Heart left ventricle (tissue), 16 donors: Measurements from ENCODE around the gene P2RY8. TPM values are rescaled to one million over a fixed set of nuclear protein-coding genes. Genes with fewer than 3 reads are reported as not detected.

Experiments
- ATAC-seq, 4 donors: fragments of 200-7000 bp; cut with Tn5 transposase; one replicate each; pipeline ENCODE4 v1.9.1; 2020 to 2022; ENCODE audit warnings: moderate library complexity in 4 of 4, mild to moderate bottlenecking in 3 of 4, moderate number of reproducible peaks in 1 of 4
- DNase-seq, 5 donors: peaks; one replicate each; pipeline ENCODE4 v3.0.0-alpha.2; 2020
- H3K27ac ChIP-seq, 12 donors: fragments of 200-600 bp; sonication (generic) in 4 of 12; one replicate each; pipeline versions ENCODE4 v1.5.0 to v1.8.0; 2016 to 2022; ENCODE audit warnings: mild to moderate bottlenecking in 2 of 12
- H3K27me3 ChIP-seq, 9 donors: fragments of 200-600 bp; sonication (generic) in 2 of 9; one replicate each; pipeline versions ENCODE4 v1.5.1 to v1.8.0; 2016 to 2022; ENCODE audit warnings: mild to moderate bottlenecking in 3 of 9
- H3K36me3 ChIP-seq, 9 donors: fragments of 200-600 bp; sonication (generic) in 2 of 9; one replicate each; pipeline versions ENCODE4 v1.5.0 to v1.8.0; 2018 to 2022; ENCODE audit warnings: mild to moderate bottlenecking in 2 of 9
- H3K4me1 ChIP-seq, 12 donors: fragments of 200-600 bp; sonication (generic) in 4 of 12; one replicate each; pipeline versions ENCODE4 v1.5.0 to v1.8.0; 2016 to 2022; ENCODE audit warnings: mild to moderate bottlenecking in 3 of 12
- H3K4me3 ChIP-seq, 12 donors: fragments of 200-600 bp; sonication (generic) in 4 of 12; one replicate each; pipeline versions ENCODE4 v1.5.0 to v1.8.0; 2017 to 2022; ENCODE audit warnings: mild to moderate bottlenecking in 9 of 12, moderate library complexity in 4 of 12
- H3K9me3 ChIP-seq, 12 donors: fragments of 200-600 bp; sonication (generic) in 4 of 12; one replicate each; pipeline versions ENCODE4 v1.5.0 to v1.8.0; 2016 to 2022; ENCODE audit warnings: mild to moderate bottlenecking in 1 of 12
- CTCF ChIP-seq, 12 donors: fragments of 200-600 bp; sonication (generic) in 4 of 12; IDR thresholded peaks; one replicate each; pipeline versions ENCODE4 v1.5.0 to v1.8.0; 2018 to 2022; ENCODE audit warnings: antibody characterized with exemption in 12 of 12, mild to moderate bottlenecking in 5 of 12
- POLR2A ChIP-seq, 2 donors: fragments of 450-650 bp; IDR thresholded peaks; one replicate each; pipeline ENCODE4 v1.6.1; 2017; ENCODE audit warnings: antibody characterized with exemption in 2 of 2, mild to moderate bottlenecking in 2 of 2, moderate library complexity in 2 of 2
- WGBS, 4 donors: extraction: QIAGEN DNeasy Blood & Tissue Kit in 2 of 4; methylation state at CpG; one replicate each; pipeline versions ENCODE4 v1.1.5 to v1.1.7; 2013 to 2018; 5-methylcytosine and 5-hydroxymethylcytosine counted together
- intact Hi-C, 10 donors: fragments of 100-400 bp; cut with DNase I; formaldehyde crosslinking; loops; one replicate each; pipeline versions ENCODE4 v1.11.1 to v1.14.2; 2022
- polyA plus RNA-seq, 2 donors: library from polyadenylated mRNA; stranded (reverse); fragments of 200-250 nt; gene quantifications; one replicate each; pipeline ENCODE4 v1.2.3, GENCODE V29; 2013
- total RNA-seq, 9 donors: library from RNA; depleted of rRNA in 2 of 9; stranded (reverse); fragments of >200 nt in 2 of 9; fragmentation: NEBNext Ultra II Directional in 3 of 9; extraction: Animal tissue kit (Norgen Biotek cat#: 25700) in 3 of 9; gene quantifications; one replicate each; pipeline versions ENCODE4 v1.1.0 to v1.2.4, GENCODE V29; 2016 to 2023
- donor health status: ischemic (EF 13 %, LVEDD 7.1; RV severe dilation, severe dysfunction).
- donor health status: healthy with polysubstance abuse.
- donor health status: DM: no; HTN: yes; CAD: no.
- donor health status: DM: no; HTN: no; CAD: no.
- donor health status: ischemic (EF 25% LVEDD 6.9; RV normal size, moderate dysfunction).
- donor health status: ischemic (EF 25% LVEDD 5.7; RV mildly dilated, moderate dysfunction).
- donor health status: healthy.
- donor health status: DM: yes; HTN: yes; CAD: no.
- donor health status: ischemic (EF 35%, LVEDD 5.7; RV mildly dilated, moderate dysfunction).
- donor health status: nonischemic (EF 11% LVEDD 7.7; RV severe dilation, severe dysfunction).
- donor health status: DM: yes; HTN: yes; CAD: no.
- donor health status: PGD.
- donor health status: ischemic (EF 29% LVEDD 5.4; RV normal size, mild dysfunction).
- donor health status: nonischemic (EF 23%, LVEDD 6.1; RV moderate dilation, normal function).

Gene P2RY8
- total and polyA plus RNA-seq, 11 donors = 0.62 to 10.5 (median 2.3) TPM

GRCh38 chrX:1453951-1454785 lies 82.8 kb downstream of the P2RY8 start:
- Histone ChIP-seq H3K36me3 (no peaks in the 10 kb centered on the region), H3K27ac (peak overlapping the region in 10 of 12 donors; percentile 34 to 95 (median 62)), H3K9me3 (no peaks in the 10 kb centered on the region), H3K4me1 (peaks cover 0 to 25% (median 11%) of the 10 kb centered on the region in 12 donors), H3K4me3 (peak overlapping the region in 11 of 12 donors; percentile 28 to 72 (median 58)), H3K27me3 (no peaks in the 10 kb centered on the region)
- DNase-seq = peak; percentile 82 to 94 (median 84)
- peak; percentile 91 to 100 (median 97) for TF ChIP-seq CTCF (IDR thresholded peaks at IDR 0.05)
- no peak for TF ChIP-seq POLR2A (IDR thresholded peaks at IDR 0.05)
- ATAC-seq = peak; percentile 3 to 35 (median 22)
- 4 to 10% (median 5%) methylated on average over 26 to 44 of the region's 45 CpGs for WGBS, 4 donors
- intact Hi-C loops = loop anchor here in 7 of 10 donors (1.0 to 10.0 kb wide), 12 partner anchors 61 to 1361 kb away; partner anchors contain the start of genes SLC25A6 (in 5 of the 7) and AKAP17A (in 4 of the 7)

- ATAC-seq = peak in 3 of 4 donors; percentile 2 to 23 (median 7)
- peak overlapping the region in 11 of 12 donors; percentile 44 to 87 (median 66) for H3K4me3 ChIP-seq
- peaks cover 0 to 25% (median 11%) of the 10 kb centered on the region in 12 donors for H3K4me1 ChIP-seq
- WGBS, 4 donors = 0 to 7% (median 1%) methylated on average over 3 to 34 of the region's 34 CpGs
- H3K9me3 ChIP-seq = no peaks in the 10 kb centered on the region
- no peak for DNase-seq
- H3K36me3 ChIP-seq = no peaks in the 10 kb centered on the region
- intact Hi-C loops = loop anchor here in 7 of 10 donors (2.0 to 10.0 kb wide), 10 partner anchors 61 to 1361 kb away; partner anchors contain the start of genes SLC25A6 (in 5 of the 7) and AKAP17A (in 4 of the 7)
- TF ChIP-seq CTCF (IDR thresholded peaks at IDR 0.05) = no peak
- TF ChIP-seq POLR2A (IDR thresholded peaks at IDR 0.05) = no peak
- H3K27me3 ChIP-seq = no peaks in the 10 kb centered on the region
- H3K27ac ChIP-seq = peak overlapping the region; percentile 75 to 95 (median 80)
Measured at GRCh38 chrX:1453395-1453783, 83.6 kb downstream of the P2RY8 start.

GRCh38 chrX:1452516-1453394 lies 84.2 kb downstream of the P2RY8 start, which contains the start of gene ASMTL:
ASMTL (minus strand) TSS chrX:1452909; CDS start chrX:1452840, 69 bp downstream.
- H3K27me3 ChIP-seq = no peaks in the 10 kb centered on the region
- H3K27ac ChIP-seq = peak within 1 kb of the TSS; percentile 75 to 95 (median 81)
- peak within 1 kb of the TSS; percentile 33 to 99 (median 87) for H3K4me3 ChIP-seq
- no peaks in the 10 kb centered on the region for H3K9me3 ChIP-seq
- TF ChIP-seq CTCF (IDR thresholded peaks at IDR 0.05) (no peak), POLR2A (IDR thresholded peaks at IDR 0.05) (peak in 1 of 2 donors; percentile 80)
- 0 to 2% (median 1%) methylated on average over 40 to 76 of the region's 76 CpGs for WGBS, 4 donors
- intact Hi-C loops = loop anchor here in 7 of 10 donors (2.0 to 10.0 kb wide), 10 partner anchors 60 to 1362 kb away; partner anchors contain the start of genes SLC25A6 (in 5 of the 7) and AKAP17A (in 4 of the 7)
- no peaks in the 10 kb centered on the region for H3K36me3 ChIP-seq
- ATAC-seq (peak; percentile 93 to 97 (median 95)), DNase-seq (peak; percentile 99 to 100 (median 100))
- peaks cover 0 to 25% (median 11%) of the 10 kb centered on the region in 12 donors for H3K4me1 ChIP-seq
